Loucy (cell line): ENCODE measurements around the gene TACC2.

Source experiments
- EZH2phosphoT487 ChIP-seq: fragments of 200-600 bp; IDR thresholded peaks from 2 replicates; pipeline ENCODE4 v1.6.1; 2018; ENCODE audit warnings: antibody characterized with exemption, mild to moderate bottlenecking, moderate library complexity, borderline replicate concordance
- TF ChIP-seq, protein P1 (sequence below): fragments of 200-600 bp; sonication (generic); conservative IDR thresholded peaks from 2 replicates; pipeline ENCODE4 v1.5.1; 2014; ENCODE audit warnings: mild to moderate bottlenecking, antibody characterized with exemption, low read length

GRCh38 chr10:121956111-121957061 lies 32.6 kb upstream of the TACC2 start:
- TF ChIP-seq, protein P1, sequence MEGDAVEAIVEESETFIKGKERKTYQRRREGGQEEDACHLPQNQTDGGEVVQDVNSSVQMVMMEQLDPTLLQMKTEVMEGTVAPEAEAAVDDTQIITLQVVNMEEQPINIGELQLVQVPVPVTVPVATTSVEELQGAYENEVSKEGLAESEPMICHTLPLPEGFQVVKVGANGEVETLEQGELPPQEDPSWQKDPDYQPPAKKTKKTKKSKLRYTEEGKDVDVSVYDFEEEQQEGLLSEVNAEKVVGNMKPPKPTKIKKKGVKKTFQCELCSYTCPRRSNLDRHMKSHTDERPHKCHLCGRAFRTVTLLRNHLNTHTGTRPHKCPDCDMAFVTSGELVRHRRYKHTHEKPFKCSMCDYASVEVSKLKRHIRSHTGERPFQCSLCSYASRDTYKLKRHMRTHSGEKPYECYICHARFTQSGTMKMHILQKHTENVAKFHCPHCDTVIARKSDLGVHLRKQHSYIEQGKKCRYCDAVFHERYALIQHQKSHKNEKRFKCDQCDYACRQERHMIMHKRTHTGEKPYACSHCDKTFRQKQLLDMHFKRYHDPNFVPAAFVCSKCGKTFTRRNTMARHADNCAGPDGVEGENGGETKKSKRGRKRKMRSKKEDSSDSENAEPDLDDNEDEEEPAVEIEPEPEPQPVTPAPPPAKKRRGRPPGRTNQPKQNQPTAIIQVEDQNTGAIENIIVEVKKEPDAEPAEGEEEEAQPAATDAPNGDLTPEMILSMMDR: no peak
- TF ChIP-seq EZH2phosphoT487: no peak
